ENCODE measurements around the gene SRSF12. TPM values are rescaled to one million over a fixed set of nuclear protein-coding genes. Genes with fewer than 3 reads are reported as not detected.

The SRSF12 gene
- total RNA-seq, 1 donor from 2014 or later: 0.53 TPM

GRCh38 chr6:89079511-89080234, 38.2 kb downstream of the SRSF12 start:
- peak overlapping the region; percentile 98 to 100 for H3K27ac ChIP-seq
- intact Hi-C loops (cut with DNase I): loop anchor here (1.0 to 10.0 kb wide), 9 partner anchors 44 to 1377 kb away; partner anchors contain the start of genes AKIRIN2, CASP8AP2, PM20D2 and RNGTT

GRCh38 chr6:89073840-89074239, 44.0 kb downstream of the SRSF12 start:
- H3K4me3 ChIP-seq: no peak overlapping the region

More at GRCh38 chr6:89079511-89080234, 38.2 kb downstream of the SRSF12 start:
- H3K4me3 ChIP-seq: peak overlapping the region; percentile 86 to 96
- H3K27me3 ChIP-seq: no peaks in the 10 kb centered on the region
- no peaks in the 10 kb centered on the region for H3K9me3 ChIP-seq
- TF ChIP-seq, protein P1, sequence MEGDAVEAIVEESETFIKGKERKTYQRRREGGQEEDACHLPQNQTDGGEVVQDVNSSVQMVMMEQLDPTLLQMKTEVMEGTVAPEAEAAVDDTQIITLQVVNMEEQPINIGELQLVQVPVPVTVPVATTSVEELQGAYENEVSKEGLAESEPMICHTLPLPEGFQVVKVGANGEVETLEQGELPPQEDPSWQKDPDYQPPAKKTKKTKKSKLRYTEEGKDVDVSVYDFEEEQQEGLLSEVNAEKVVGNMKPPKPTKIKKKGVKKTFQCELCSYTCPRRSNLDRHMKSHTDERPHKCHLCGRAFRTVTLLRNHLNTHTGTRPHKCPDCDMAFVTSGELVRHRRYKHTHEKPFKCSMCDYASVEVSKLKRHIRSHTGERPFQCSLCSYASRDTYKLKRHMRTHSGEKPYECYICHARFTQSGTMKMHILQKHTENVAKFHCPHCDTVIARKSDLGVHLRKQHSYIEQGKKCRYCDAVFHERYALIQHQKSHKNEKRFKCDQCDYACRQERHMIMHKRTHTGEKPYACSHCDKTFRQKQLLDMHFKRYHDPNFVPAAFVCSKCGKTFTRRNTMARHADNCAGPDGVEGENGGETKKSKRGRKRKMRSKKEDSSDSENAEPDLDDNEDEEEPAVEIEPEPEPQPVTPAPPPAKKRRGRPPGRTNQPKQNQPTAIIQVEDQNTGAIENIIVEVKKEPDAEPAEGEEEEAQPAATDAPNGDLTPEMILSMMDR (IDR thresholded peaks at IDR 0.05): no peak
- H3K36me3 ChIP-seq: peaks cover 5 to 24% of the 10 kb centered on the region in 2 donors
- H3K4me1 ChIP-seq: peaks cover 0 to 12% of the 10 kb centered on the region in 2 donors
- DNase-seq (ENCODE audit: low spot score in 2 of 2): peak in 1 of 2 donors; percentile 78

GRCh38 chr6:89073014-89073620, 44.8 kb downstream of the SRSF12 start:
- TF ChIP-seq, protein P1 (IDR thresholded peaks at IDR 0.05): no peak
- no peaks in the 10 kb centered on the region for H3K27me3 ChIP-seq
- no peak for DNase-seq (ENCODE audit: low spot score in 2 of 2)
- no peaks in the 10 kb centered on the region for H3K4me1 ChIP-seq
- no peak overlapping the region for H3K27ac ChIP-seq
- H3K4me3 ChIP-seq: no peak overlapping the region
- H3K9me3 ChIP-seq: no peaks in the 10 kb centered on the region
- intact Hi-C loops (cut with DNase I): no loop called here
- H3K36me3 ChIP-seq: no peaks in the 10 kb centered on the region

More at GRCh38 chr6:89073840-89074239, 44.0 kb downstream of the SRSF12 start:
- intact Hi-C loops (cut with DNase I): no loop called here
- Histone ChIP-seq H3K27me3 (no peaks in the 10 kb centered on the region), H3K36me3 (no peaks in the 10 kb centered on the region), H3K4me1 (no peaks in the 10 kb centered on the region), H3K27ac (no peak overlapping the region), H3K9me3 (no peaks in the 10 kb centered on the region)
- no peak for DNase-seq (ENCODE audit: low spot score in 2 of 2)
- TF ChIP-seq, protein P1 (IDR thresholded peaks at IDR 0.05): no peak

- no peak for DNase-seq (ENCODE audit: low spot score in 2 of 2)
- Histone ChIP-seq H3K4me3 (no peak overlapping the region), H3K36me3 (no peaks in the 10 kb centered on the region), H3K27me3 (no peaks in the 10 kb centered on the region), H3K27ac (no peak overlapping the region), H3K4me1 (no peaks in the 10 kb centered on the region), H3K9me3 (no peaks in the 10 kb centered on the region)
- intact Hi-C loops (cut with DNase I): no loop called here
- TF ChIP-seq, protein P1 (IDR thresholded peaks at IDR 0.05): no peak
Observed at GRCh38 chr6:89071036-89071435, 46.8 kb downstream of the SRSF12 start.

DNA sequence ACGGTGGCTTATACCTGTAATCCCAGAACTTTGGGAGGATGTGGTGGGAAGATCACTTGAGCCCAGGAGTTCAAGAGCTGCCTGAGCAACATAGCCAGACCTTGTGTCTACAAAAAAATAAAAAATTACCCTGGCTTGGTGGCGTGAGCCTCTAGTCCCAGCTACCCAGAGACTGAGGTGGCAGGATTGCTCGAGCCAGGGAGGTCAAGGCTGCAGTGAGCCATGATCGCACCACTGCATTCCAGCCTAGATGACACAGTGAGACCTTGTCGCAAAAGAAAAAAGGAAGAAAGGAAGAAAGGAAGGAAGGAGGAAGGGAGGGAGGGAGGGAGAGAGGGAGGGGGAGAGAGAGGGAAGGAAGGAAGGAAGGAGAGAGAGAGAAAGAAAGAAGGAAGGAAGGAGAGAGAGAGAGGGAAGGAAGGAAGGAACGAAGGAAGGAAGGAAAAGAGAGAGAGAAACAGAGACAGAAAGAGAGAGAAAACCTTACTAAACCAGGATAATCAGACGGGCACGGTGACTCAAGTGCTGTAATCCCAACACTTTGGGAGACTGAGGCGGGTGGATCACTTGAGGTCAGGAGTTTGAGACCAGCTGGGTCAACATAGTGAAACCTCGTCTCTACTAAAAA, 48.2 kb downstream of the SRSF12 start:
- intact Hi-C loops (cut with DNase I): no loop called here
- TF ChIP-seq, protein P1 (IDR thresholded peaks at IDR 0.05): no peak
- Histone ChIP-seq H3K36me3 (no peaks in the 10 kb centered on the region), H3K9me3 (no peaks in the 10 kb centered on the region), H3K27ac (no peak overlapping the region), H3K27me3 (no peaks in the 10 kb centered on the region), H3K4me3 (no peak overlapping the region), H3K4me1 (no peaks in the 10 kb centered on the region)
- no peak for DNase-seq (ENCODE audit: low spot score in 2 of 2)

Data from ascending aorta (tissue), 2 donors.